Activated CD8-positive, alpha-beta T cell treated with anti-CD3 and anti-CD28 coated beads, Interleukin-2, amount 10 ng/mL, durations not matched to agents 7 days and 5 days (primary cell): Measurements from ENCODE around the gene SLC1A2. TPM values are rescaled to one million over a fixed set of nuclear protein-coding genes. Genes with fewer than 3 reads are reported as not detected.

Experiments used
- ATAC-seq: fragments of 150-1000 bp; cut with Tn5 transposase; one replicate; pipeline ENCODE4 v1.10.0; 2021; ENCODE audit warnings: moderate library complexity
- CTCF ChIA-PET: fragments of 350-600 bp; sonication (Branson Sonifier 250); formaldehyde crosslinking; loops from one replicate; lab custom pipeline; 2021; ENCODE audit warnings: antibody characterized with exemption; lab: Charles Lee
- POLR2A ChIA-PET: fragments of 350-600 bp; sonication (Branson Sonifier 250); formaldehyde crosslinking; loops from one replicate; lab custom pipeline; 2021; ENCODE audit warnings: antibody characterized with exemption; lab: Charles Lee
- DNase-seq: peaks from one replicate; pipeline ENCODE4 v3.0.0-alpha.2; 2020
- H3K27ac Mint-ChIP-seq: one replicate; pipeline ENCODE4 v1.8.0; 2021; ENCODE audit warnings: mild to moderate bottlenecking, mixed read lengths
- H3K27me3 Mint-ChIP-seq: one replicate; pipeline ENCODE4 v1.8.0; 2021; ENCODE audit warnings: low read depth, mixed read lengths
- H3K36me3 Mint-ChIP-seq: one replicate; pipeline ENCODE4 v1.8.0; 2021; ENCODE audit warnings: low read depth, mixed read lengths
- H3K4me1 Mint-ChIP-seq: one replicate; pipeline ENCODE4 v1.8.0; 2021; ENCODE audit warnings: low read depth, mixed read lengths
- H3K4me3 Mint-ChIP-seq: one replicate; pipeline ENCODE4 v1.8.0; 2021; ENCODE audit warnings: mild to moderate bottlenecking, mixed read lengths
- H3K9me3 Mint-ChIP-seq: one replicate; pipeline ENCODE4 v1.8.0; 2022; ENCODE audit warnings: mixed read lengths; ENCODE audit not compliant: insufficient read depth
- total RNA-seq, 2 experiments: library from RNA; stranded (reverse); gene quantifications; one replicate each; pipeline ENCODE4 v1.2.3, GENCODE V29; 2021

SLC1A2 gene
- total RNA-seq, 2 experiments from 2014 or later, result not detected

- ChIA-PET CTCF (interaction anchor here (0.7 to 2.3 kb wide), 3 partner anchors 8 to 28 kb away, joined by 4 to 12 read pairs (median 4); no protein-coding TSS in a partner anchor), POLR2A (no interaction called here)
- no peak for ATAC-seq
- no peaks in the 10 kb centered on the region for H3K9me3 Mint-ChIP-seq
- no peak overlapping the region for H3K4me3 Mint-ChIP-seq
- DNase-seq, result no peak
- peaks cover 13% of the 10 kb centered on the region for H3K36me3 Mint-ChIP-seq
- H3K4me1 Mint-ChIP-seq, result peaks cover 54% of the 10 kb centered on the region
- H3K27me3 Mint-ChIP-seq, result no peaks in the 10 kb centered on the region
- H3K27ac Mint-ChIP-seq, result no peak overlapping the region
Measured at GRCh38 chr11:35276396-35277145, 142.8 kb downstream of the SLC1A2 start.

- DNase-seq (no peak), ATAC-seq (no peak)
- POLR2A ChIA-PET, result no interaction called here
- CTCF ChIA-PET, result interaction anchor here (0.6 to 2.3 kb wide), 6 partner anchors 9 to 29 kb away, joined by 3 to 12 read pairs (median 4); no protein-coding TSS in a partner anchor
- H3K4me1 Mint-ChIP-seq, result peaks cover 58% of the 10 kb centered on the region
- no peaks in the 10 kb centered on the region for H3K27me3 Mint-ChIP-seq
- H3K9me3 Mint-ChIP-seq, result no peaks in the 10 kb centered on the region
- H3K36me3 Mint-ChIP-seq, result peaks cover 18% of the 10 kb centered on the region
- H3K27ac Mint-ChIP-seq, result no peak overlapping the region
- no peak overlapping the region for H3K4me3 Mint-ChIP-seq
Measured at GRCh38 chr11:35275786-35276170, 143.6 kb downstream of the SLC1A2 start.

GRCh38 chr11:35274909-35275785 lies 144.2 kb downstream of the SLC1A2 start:
- H3K27me3 Mint-ChIP-seq, result no peaks in the 10 kb centered on the region
- ChIA-PET POLR2A (no interaction called here), CTCF (interaction anchor here (0.6 to 2.3 kb wide), 8 partner anchors 9 to 268 kb away, joined by 3 to 12 read pairs (median 4); no protein-coding TSS in a partner anchor)
- no peaks in the 10 kb centered on the region for H3K9me3 Mint-ChIP-seq
- peaks cover 62% of the 10 kb centered on the region for H3K4me1 Mint-ChIP-seq
- DNase-seq, result no peak
- H3K27ac Mint-ChIP-seq, result no peak overlapping the region
- no peak overlapping the region for H3K4me3 Mint-ChIP-seq
- ATAC-seq, result no peak
- peaks cover 19% of the 10 kb centered on the region for H3K36me3 Mint-ChIP-seq

- peak overlapping the region; percentile 52 for H3K4me3 Mint-ChIP-seq
- POLR2A ChIA-PET, result interaction anchor here (0.6 to 1.9 kb wide), 6 partner anchors 22 to 133 kb away, joined by 3 to 4 read pairs (median 4); partner anchors contain the start of gene CD44
- no peaks in the 10 kb centered on the region for H3K9me3 Mint-ChIP-seq
- H3K36me3 Mint-ChIP-seq, result peaks cover 24% of the 10 kb centered on the region
- DNase-seq (peak; percentile 71), ATAC-seq (peak; percentile 93)
- CTCF ChIA-PET, result interaction anchor here (1.0 to 2.8 kb wide), 10 partner anchors 10 to 35 kb away, joined by 3 to 10 read pairs (median 4); no protein-coding TSS in a partner anchor
- no peaks in the 10 kb centered on the region for H3K27me3 Mint-ChIP-seq
- peak overlapping the region; percentile 89 for H3K27ac Mint-ChIP-seq
- peaks cover 62% of the 10 kb centered on the region for H3K4me1 Mint-ChIP-seq
Measured at GRCh38 chr11:35272391-35272902, 146.9 kb downstream of the SLC1A2 start.

GRCh38 chr11:35271031-35271430 lies 148.3 kb downstream of the SLC1A2 start:
- ATAC-seq, result no peak
- Mint-ChIP-seq H3K9me3 (no peaks in the 10 kb centered on the region), H3K27me3 (no peaks in the 10 kb centered on the region), H3K4me3 (no peak overlapping the region), H3K27ac (no peak overlapping the region), H3K4me1 (peaks cover 64% of the 10 kb centered on the region), H3K36me3 (peaks cover 24% of the 10 kb centered on the region)
- DNase-seq, result no peak
- POLR2A ChIA-PET, result no interaction called here
- CTCF ChIA-PET, result interaction anchor here (0.9 to 1.9 kb wide), 3 partner anchors 11 to 34 kb away, joined by 3 to 4 read pairs (median 4); no protein-coding TSS in a partner anchor

GRCh38 chr11:35270342-35270741 lies 149.0 kb downstream of the SLC1A2 start:
- ATAC-seq, result no peak
- ChIA-PET POLR2A (interaction anchor here (0.9 kb wide), 1 partner anchor 675 kb away, joined by 3 read pairs; no protein-coding TSS in a partner anchor), CTCF (interaction anchor here (0.9 to 1.1 kb wide), 2 partner anchors 28 to 35 kb away, joined by 3 to 4 read pairs; no protein-coding TSS in a partner anchor)
- no peaks in the 10 kb centered on the region for H3K27me3 Mint-ChIP-seq
- no peak overlapping the region for H3K4me3 Mint-ChIP-seq
- peaks cover under 1% of the 10 kb centered on the region for H3K9me3 Mint-ChIP-seq
- peaks cover 62% of the 10 kb centered on the region for H3K4me1 Mint-ChIP-seq
- no peak overlapping the region for H3K27ac Mint-ChIP-seq
- DNase-seq, result no peak
- peaks cover 19% of the 10 kb centered on the region for H3K36me3 Mint-ChIP-seq

- no peak for ATAC-seq
- DNase-seq, result no peak
- ChIA-PET POLR2A (no interaction called here), CTCF (no interaction called here)
- Mint-ChIP-seq H3K27me3 (peaks cover under 1% of the 10 kb centered on the region), H3K4me3 (no peak overlapping the region), H3K4me1 (peaks cover 34% of the 10 kb centered on the region), H3K27ac (no peak overlapping the region), H3K36me3 (peaks cover 12% of the 10 kb centered on the region), H3K9me3 (peaks cover 5% of the 10 kb centered on the region)
Measured at GRCh38 chr11:35267504-35267903, 151.9 kb downstream of the SLC1A2 start.

GRCh38 chr11:35265755-35266454 lies 153.5 kb downstream of the SLC1A2 start:
- Mint-ChIP-seq H3K4me3 (no peak overlapping the region), H3K27me3 (peaks cover 5% of the 10 kb centered on the region), H3K36me3 (peaks cover 8% of the 10 kb centered on the region), H3K9me3 (peaks cover 5% of the 10 kb centered on the region), H3K4me1 (peaks cover 20% of the 10 kb centered on the region), H3K27ac (no peak overlapping the region)
- DNase-seq, result no peak
- CTCF ChIA-PET, result interaction anchor here (1.0 kb wide), 1 partner anchor 40 kb away, joined by 4 read pairs; no protein-coding TSS in a partner anchor
- POLR2A ChIA-PET, result no interaction called here
- no peak for ATAC-seq

GRCh38 chr11:35262735-35263134 lies 156.6 kb downstream of the SLC1A2 start:
- Mint-ChIP-seq H3K27ac (no peak overlapping the region), H3K4me3 (no peak overlapping the region), H3K9me3 (peaks cover 5% of the 10 kb centered on the region), H3K36me3 (peaks cover 6% of the 10 kb centered on the region), H3K4me1 (peaks cover 27% of the 10 kb centered on the region), H3K27me3 (peaks cover 8% of the 10 kb centered on the region)
- DNase-seq (no peak), ATAC-seq (no peak)
- ChIA-PET CTCF (interaction anchor here (1.0 kb wide), 1 partner anchor 43 kb away, joined by 3 read pairs; no protein-coding TSS in a partner anchor), POLR2A (no interaction called here)

- Mint-ChIP-seq H3K27ac (no peak overlapping the region), H3K9me3 (peaks cover 5% of the 10 kb centered on the region), H3K27me3 (peaks cover 8% of the 10 kb centered on the region), H3K4me1 (peaks cover 34% of the 10 kb centered on the region), H3K4me3 (no peak overlapping the region), H3K36me3 (peaks cover 2% of the 10 kb centered on the region)
- ATAC-seq (no peak), DNase-seq (no peak)
- POLR2A ChIA-PET, result no interaction called here
- CTCF ChIA-PET, result interaction anchor here (1.0 kb wide), 1 partner anchor 43 kb away, joined by 3 read pairs; no protein-coding TSS in a partner anchor
Measured at GRCh38 chr11:35262056-35262455, 157.3 kb downstream of the SLC1A2 start.
